Sigmoid colon (tissue), 7 donors: ENCODE data around the gene MYO6. TPM values are rescaled to one million over a fixed set of nuclear protein-coding genes. Genes with fewer than 3 reads are reported as not detected.

Source experiments
- DNase-seq: peaks from one replicate; pipeline ENCODE4 v3.0.0-alpha.2; 2019
- H3K27ac ChIP-seq, 4 donors: fragments of 200-600 bp; sonication (generic); one replicate each; pipeline ENCODE4 v1.5.1; 2016 to 2019; ENCODE audit warnings: mild to moderate bottlenecking in 1 of 4
- H3K27me3 ChIP-seq, 3 donors: fragments of 200-600 bp; sonication (generic); one replicate each; pipeline ENCODE4 v1.5.1; 2019; ENCODE audit warnings: mild to moderate bottlenecking in 1 of 3
- H3K36me3 ChIP-seq, 4 donors: fragments of 200-600 bp; sonication (generic); one replicate each; pipeline ENCODE4 v1.5.1; 2016 to 2019
- H3K4me1 ChIP-seq, 4 donors: fragments of 200-600 bp; sonication (generic); one replicate each; pipeline ENCODE4 v1.5.1; 2017 to 2019
- H3K4me3 ChIP-seq, 4 donors: fragments of 200-600 bp; sonication (generic); one replicate each; pipeline ENCODE4 v1.5.1; 2017 to 2019; ENCODE audit warnings: mild to moderate bottlenecking in 2 of 4, moderate library complexity in 1 of 4
- H3K9me3 ChIP-seq, 4 donors: fragments of 200-600 bp in 3 of 4; sonication (generic) in 3 of 4; one replicate each; pipeline versions ENCODE4 v1.5.1 to v1.6.1; 2013 to 2019
- CTCF ChIP-seq, 4 experiments: fragments of 450-650 bp in 3 of 4; fragments of 200-600 bp in 1 of 4; IDR thresholded peaks; one replicate each; pipeline ENCODE4 v1.5.1; 2016 to 2019; ENCODE audit warnings: antibody characterized with exemption in 4 of 4, mild to moderate bottlenecking in 3 of 4, moderate library complexity in 2 of 4
- EP300 ChIP-seq, 4 donors: sonication (generic); formaldehyde crosslinking; IDR thresholded peaks; one replicate each; pipeline ENCODE4 v1.6.1; 2017; ENCODE audit warnings: antibody characterized with exemption in 4 of 4
- POLR2A ChIP-seq, 2 donors: fragments of 450-650 bp; IDR thresholded peaks; one replicate each; pipeline ENCODE4 v1.6.1; 2016; ENCODE audit warnings: antibody characterized with exemption in 2 of 2, mild to moderate bottlenecking in 2 of 2, moderate library complexity in 2 of 2
- POLR2AphosphoS5 ChIP-seq, 4 donors: sonication (generic); formaldehyde crosslinking; IDR thresholded peaks; one replicate each; pipeline ENCODE4 v1.6.1; 2017; ENCODE audit warnings: antibody characterized with exemption in 4 of 4
- WGBS, 2 donors: extraction: QIAGEN DNeasy Blood & Tissue Kit; methylation state at CpG; one replicate each; pipeline ENCODE4 v1.1.7; 2013; 5-methylcytosine and 5-hydroxymethylcytosine counted together
- intact Hi-C: fragments of 100-400 bp; cut with DNase I; formaldehyde crosslinking; loops from one replicate; pipeline ENCODE4 v1.15.1; 2023
- polyA plus RNA-seq, 3 donors: library from polyadenylated mRNA; stranded (reverse); fragments of 200-250 nt; gene quantifications; one replicate each; pipeline ENCODE4 v1.2.3, GENCODE V29; 2013
- total RNA-seq, 4 donors: library from RNA; depleted of rRNA; stranded (reverse); fragments of >200 nt; gene quantifications; one replicate each; pipeline ENCODE4 v1.1.0, GENCODE V29; 2016
- donor health status: healthy with polysubstance abuse.
- donor health status: Bipolar disorder and iron deficiency.
- donor health status: healthy.

Gene MYO6
- total and polyA plus RNA-seq, 7 donors, result 11.8 to 59.6 (median 14.9) TPM

- intact Hi-C loops, result no loop called here
- 16 to 58% methylated on average over 1 of the region's 1 CpG for WGBS, 2 donors
- Histone ChIP-seq H3K27me3 (no peaks in the 10 kb centered on the region), H3K4me1 (peaks cover 0 to 18% (median 0%) of the 10 kb centered on the region in 4 donors), H3K9me3 (no peaks in the 10 kb centered on the region), H3K27ac (no peak overlapping the region), H3K4me3 (no peak overlapping the region), H3K36me3 (no peaks in the 10 kb centered on the region)
- no peak for DNase-seq
- TF ChIP-seq CTCF (IDR thresholded peaks at IDR 0.05), result no peak
- no peak for TF ChIP-seq POLR2A (IDR thresholded peaks at IDR 0.05)
- TF ChIP-seq POLR2AphosphoS5 (IDR thresholded peaks at IDR 0.05), result no peak
- no peak for TF ChIP-seq EP300 (IDR thresholded peaks at IDR 0.05)
Measured at GRCh38 chr6:75856902-75857301, 107.9 kb downstream of the MYO6 start.

GRCh38 chr6:75863001-75863400 lies 114.0 kb downstream of the MYO6 start:
- DNase-seq, result no peak

GRCh38 chr6:75863784-75864183 lies 114.7 kb downstream of the MYO6 start:
- no peak overlapping the region for H3K4me3 ChIP-seq
- H3K4me1 ChIP-seq, result no peaks in the 10 kb centered on the region
- H3K27me3 ChIP-seq, result no peaks in the 10 kb centered on the region
- DNase-seq, result no peak
- TF ChIP-seq POLR2A (IDR thresholded peaks at IDR 0.05) (no peak), EP300 (IDR thresholded peaks at IDR 0.05) (no peak), CTCF (IDR thresholded peaks at IDR 0.05) (no peak)
- intact Hi-C loops, result no loop called here
- H3K9me3 ChIP-seq, result no peaks in the 10 kb centered on the region
- peaks cover 0 to 39% (median 7%) of the 10 kb centered on the region in 4 donors for H3K36me3 ChIP-seq
- 72 to 85% methylated on average over 3 of the region's 3 CpGs for WGBS, 2 donors
- H3K27ac ChIP-seq, result no peak overlapping the region

More at GRCh38 chr6:75863001-75863400, 114.0 kb downstream of the MYO6 start:
- WGBS, 2 donors, result 82 to 97% methylated on average over 3 of the region's 3 CpGs
- Histone ChIP-seq H3K27me3 (no peaks in the 10 kb centered on the region), H3K36me3 (peaks cover 0 to 39% (median 7%) of the 10 kb centered on the region in 4 donors), H3K27ac (no peak overlapping the region), H3K4me1 (no peaks in the 10 kb centered on the region), H3K4me3 (no peak overlapping the region), H3K9me3 (no peaks in the 10 kb centered on the region)
- TF ChIP-seq POLR2A (IDR thresholded peaks at IDR 0.05), result no peak
- TF ChIP-seq CTCF (IDR thresholded peaks at IDR 0.05), result no peak
- TF ChIP-seq EP300 (IDR thresholded peaks at IDR 0.05), result no peak
- no peak for TF ChIP-seq POLR2AphosphoS5 (IDR thresholded peaks at IDR 0.05)
- intact Hi-C loops, result no loop called here

GRCh38 chr6:75864446-75864845 lies 115.4 kb downstream of the MYO6 start:
- TF ChIP-seq POLR2AphosphoS5 (IDR thresholded peaks at IDR 0.05) (no peak), POLR2A (IDR thresholded peaks at IDR 0.05) (no peak), CTCF (IDR thresholded peaks at IDR 0.05) (no peak), EP300 (IDR thresholded peaks at IDR 0.05) (no peak)
- WGBS, 2 donors, result 68 to 82% methylated on average over 2 of the region's 2 CpGs
- Histone ChIP-seq H3K27me3 (no peaks in the 10 kb centered on the region), H3K4me1 (no peaks in the 10 kb centered on the region), H3K4me3 (no peak overlapping the region), H3K36me3 (peaks cover 0 to 39% (median 7%) of the 10 kb centered on the region in 4 donors), H3K27ac (no peak overlapping the region), H3K9me3 (no peaks in the 10 kb centered on the region)
- intact Hi-C loops, result no loop called here
- no peak for DNase-seq

GRCh38 chr6:75870389-75870788 lies 121.3 kb downstream of the MYO6 start:
- no peak for DNase-seq
- Histone ChIP-seq H3K27me3 (no peaks in the 10 kb centered on the region), H3K27ac (no peak overlapping the region), H3K9me3 (no peaks in the 10 kb centered on the region), H3K36me3 (peaks cover 0 to 40% (median 5%) of the 10 kb centered on the region in 4 donors), H3K4me3 (no peak overlapping the region), H3K4me1 (no peaks in the 10 kb centered on the region)
- TF ChIP-seq EP300 (IDR thresholded peaks at IDR 0.05), result no peak
- no peak for TF ChIP-seq CTCF (IDR thresholded peaks at IDR 0.05)
- no peak for TF ChIP-seq POLR2AphosphoS5 (IDR thresholded peaks at IDR 0.05)
- TF ChIP-seq POLR2A (IDR thresholded peaks at IDR 0.05), result no peak
- intact Hi-C loops, result no loop called here
- 68 to 69% methylated on average over 1 of the region's 1 CpG for WGBS, 2 donors
